Measurements from ENCODE around the gene LZTFL1. TPM values are rescaled to one million over a fixed set of nuclear protein-coding genes. Genes with fewer than 3 reads are reported as not detected.

The LZTFL1 gene
- total RNA-seq, 2 donors from 2014 or later, result 8.6 to 9.1 TPM

DNA sequence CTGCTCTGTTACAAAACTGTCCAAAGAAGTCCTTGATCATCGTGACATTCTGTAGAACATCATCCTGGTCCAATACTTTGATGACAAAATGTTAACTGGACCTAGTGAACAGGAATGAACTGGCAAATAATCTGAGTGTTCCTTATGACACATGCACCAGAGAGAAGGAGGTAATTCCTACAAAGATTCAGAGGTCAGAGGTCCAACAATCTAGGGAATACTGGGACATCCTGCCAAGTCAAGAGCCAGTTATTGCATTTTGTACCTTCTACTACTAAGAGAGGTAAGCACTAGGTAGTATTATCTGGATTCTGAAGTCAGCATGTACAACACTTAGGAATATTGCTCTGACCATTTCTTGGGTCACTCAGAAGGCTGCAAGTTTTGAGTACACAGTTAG is 20.8 kb downstream of the LZTFL1 start:
- ATAC-seq (no peak), DNase-seq (no peak)
- intact Hi-C loops (cut with DNase I), result no loop called here

DNA sequence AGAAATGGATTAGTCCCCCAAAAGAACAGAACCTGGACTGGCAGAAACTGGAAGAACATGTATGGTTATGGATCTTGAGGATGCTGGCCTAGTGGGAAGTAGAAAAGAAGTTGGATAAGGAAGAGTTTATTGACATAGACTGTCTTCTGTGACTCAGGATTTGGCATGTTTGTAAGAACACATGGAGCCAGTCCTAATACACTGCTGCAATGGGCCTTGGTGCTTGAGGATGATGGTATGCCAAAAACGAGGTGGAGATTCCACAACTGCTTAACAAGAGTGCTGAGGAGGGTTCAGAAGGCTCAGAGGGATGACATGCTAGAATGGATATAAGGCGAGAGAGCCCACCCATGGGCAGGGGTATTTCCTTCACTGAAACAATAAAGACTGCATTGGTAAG is 22.4 kb downstream of the LZTFL1 start:
- no peak for DNase-seq
- ATAC-seq, result no peak
- intact Hi-C loops (cut with DNase I), result no loop called here

DNA sequence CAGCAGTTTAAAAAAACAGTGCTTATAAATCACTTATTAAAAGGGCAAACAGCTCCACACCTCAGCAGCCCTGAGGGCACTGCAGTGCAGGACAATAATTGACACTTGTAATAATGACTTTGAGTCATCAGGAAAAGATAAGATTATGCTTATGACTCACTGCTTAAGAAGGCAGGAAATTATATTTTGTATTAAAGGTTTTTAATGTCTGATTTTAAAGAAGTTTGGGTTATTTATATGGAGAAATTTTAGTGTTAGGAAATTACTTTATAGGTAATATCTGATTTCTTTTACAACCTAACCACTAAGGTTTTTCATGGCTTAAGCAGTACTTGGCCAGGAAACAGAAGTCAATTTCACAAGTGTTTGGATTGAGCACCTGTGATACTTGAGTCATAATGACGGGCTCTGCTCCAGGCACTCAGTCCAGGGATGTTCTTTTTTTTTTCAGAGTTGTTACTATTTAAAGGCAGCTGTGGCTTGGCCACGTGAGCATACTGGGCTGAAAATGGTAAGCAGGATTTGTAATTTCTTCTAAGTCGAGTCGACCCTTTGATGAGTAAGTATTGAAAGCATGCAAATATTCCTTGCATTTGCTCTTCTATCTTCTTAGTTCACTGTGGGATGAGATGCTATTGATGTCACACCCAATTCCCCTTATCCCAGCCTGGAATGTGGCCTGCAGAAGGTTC is 23.9 kb downstream of the LZTFL1 start:
- intact Hi-C loops (cut with DNase I), result no loop called here
- peak; percentile 49 to 94 for ATAC-seq

DNA sequence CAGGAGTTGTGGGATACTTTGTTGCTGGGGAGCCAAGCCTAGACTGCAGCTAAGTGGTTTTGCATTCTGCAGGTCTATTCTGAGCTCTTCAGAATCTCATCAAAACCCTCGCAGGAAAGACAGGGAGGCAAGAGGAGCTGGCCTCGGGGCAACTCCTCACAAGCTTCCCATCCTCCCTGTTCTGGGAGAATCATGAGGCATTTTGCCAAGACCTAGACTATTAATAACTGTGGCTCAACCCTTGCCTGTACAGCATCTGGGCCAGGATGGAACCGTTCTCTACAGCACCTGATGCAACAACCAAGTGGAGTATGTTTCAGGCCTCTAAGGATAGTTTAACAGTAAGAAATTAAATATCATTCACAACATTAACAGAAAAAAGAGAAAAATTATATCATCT is 25.4 kb downstream of the LZTFL1 start:
- DNase-seq (no peak), ATAC-seq (peak; percentile 88 to 93)
- intact Hi-C loops (cut with DNase I), result no loop called here

More for the DNA sequence above, 23.9 kb downstream of the LZTFL1 start:
- DNase-seq, result peak; percentile 35

DNA sequence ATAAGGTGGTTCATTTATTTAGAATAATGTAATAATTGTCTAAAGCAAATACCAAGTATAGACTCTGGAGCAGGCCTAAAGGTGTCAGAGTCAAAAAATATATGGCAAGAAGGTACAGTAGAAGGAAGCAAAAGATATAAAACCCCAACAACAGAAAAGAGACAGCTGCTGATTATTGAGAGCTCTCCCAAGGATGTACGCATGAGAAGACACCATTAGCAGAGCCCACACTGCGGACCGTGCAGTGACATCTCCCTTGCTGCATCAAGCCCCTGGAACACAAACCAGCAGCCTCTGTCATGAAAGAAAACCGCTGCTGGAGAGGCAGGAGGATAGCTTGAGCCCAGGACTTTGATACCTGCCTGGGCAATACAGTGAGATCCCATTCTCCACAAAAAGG is 27.6 kb downstream of the LZTFL1 start:
- intact Hi-C loops (cut with DNase I), result no loop called here
- DNase-seq, result no peak
- ATAC-seq, result no peak

DNA sequence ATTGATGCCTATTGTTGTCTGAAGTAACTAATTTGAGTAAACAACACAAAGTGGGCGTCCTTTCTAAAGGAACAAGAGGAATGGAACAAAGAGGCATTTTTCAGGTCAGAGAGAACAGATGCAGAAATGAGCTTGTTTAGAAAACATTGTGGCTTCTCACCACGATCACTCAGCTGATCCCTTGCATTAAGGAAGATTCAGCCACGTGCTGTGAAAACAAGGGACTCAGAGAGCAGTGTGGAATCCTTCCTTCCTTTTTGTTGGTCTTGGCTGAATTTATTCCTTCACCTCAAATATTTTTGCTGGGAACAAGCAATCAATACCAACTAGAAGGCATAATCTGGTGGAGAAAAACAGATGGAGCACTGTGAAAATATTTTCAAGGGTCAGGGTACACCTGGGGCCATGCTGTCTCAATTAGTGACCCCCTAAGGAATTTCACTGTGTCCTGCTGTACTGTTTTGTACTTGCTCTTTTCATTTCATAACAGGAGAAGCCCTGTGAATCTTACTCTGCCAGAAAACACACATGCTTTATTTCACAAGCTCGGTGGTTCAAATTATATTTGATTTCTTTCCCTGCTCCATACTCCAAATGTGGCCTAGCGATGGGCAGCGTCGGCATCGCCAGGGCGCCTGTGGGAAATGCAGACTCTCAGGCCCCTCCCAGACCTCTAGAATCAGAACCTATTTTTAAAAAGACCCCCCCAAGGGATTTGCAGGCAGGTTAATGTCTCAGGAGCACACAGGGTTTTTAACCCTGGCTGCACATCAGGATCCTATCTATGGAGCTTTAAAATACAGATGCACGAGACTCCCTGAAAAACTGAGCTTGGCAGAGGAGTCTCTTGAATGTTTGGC is 34.0 kb downstream of the LZTFL1 start:
- no peak for DNase-seq
- no peak for ATAC-seq
- intact Hi-C loops (cut with DNase I), result no loop called here

DNA sequence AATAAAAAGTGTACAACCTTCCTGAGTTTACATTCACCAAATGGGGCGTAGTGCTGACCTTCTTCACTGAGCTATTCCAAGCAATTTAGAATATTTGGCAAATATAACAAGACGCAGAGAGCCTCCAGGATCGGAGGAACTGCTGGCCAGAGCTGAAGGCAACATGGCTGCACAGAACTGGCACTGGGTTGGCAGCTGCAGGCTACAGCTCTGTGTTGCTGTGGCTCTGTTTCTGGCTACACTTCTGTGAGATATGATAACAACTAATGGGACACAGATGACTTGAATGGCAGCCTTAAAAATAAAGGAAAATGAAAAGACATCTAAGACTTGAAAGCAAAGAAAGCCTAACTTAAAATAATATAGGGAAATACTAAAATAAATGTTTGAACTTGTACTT is 34.8 kb downstream of the LZTFL1 start:
- intact Hi-C loops (cut with DNase I), result no loop called here
- DNase-seq (no peak), ATAC-seq (peak; percentile 47 to 59)

DNA sequence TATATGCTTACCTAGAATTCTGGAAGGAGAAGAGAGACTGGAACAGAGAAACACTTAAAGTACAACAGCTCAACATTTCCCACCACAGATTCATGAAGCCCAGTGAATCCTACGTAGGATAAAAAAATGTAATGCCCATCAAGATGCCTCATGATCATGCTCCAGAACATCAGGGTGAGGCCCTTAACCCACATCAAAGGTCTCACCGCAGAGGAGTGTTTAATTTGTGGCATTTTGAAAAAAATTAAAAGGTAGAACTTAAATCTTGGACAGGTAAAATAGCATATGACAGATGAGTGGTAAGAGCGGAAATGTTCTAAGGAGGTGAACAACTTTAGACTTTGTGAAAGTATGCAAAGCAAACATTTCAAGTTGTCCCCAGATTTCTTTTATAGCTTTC is 35.8 kb downstream of the LZTFL1 start:
- ATAC-seq (no peak), DNase-seq (no peak)
- intact Hi-C loops (cut with DNase I), result no loop called here

DNA sequence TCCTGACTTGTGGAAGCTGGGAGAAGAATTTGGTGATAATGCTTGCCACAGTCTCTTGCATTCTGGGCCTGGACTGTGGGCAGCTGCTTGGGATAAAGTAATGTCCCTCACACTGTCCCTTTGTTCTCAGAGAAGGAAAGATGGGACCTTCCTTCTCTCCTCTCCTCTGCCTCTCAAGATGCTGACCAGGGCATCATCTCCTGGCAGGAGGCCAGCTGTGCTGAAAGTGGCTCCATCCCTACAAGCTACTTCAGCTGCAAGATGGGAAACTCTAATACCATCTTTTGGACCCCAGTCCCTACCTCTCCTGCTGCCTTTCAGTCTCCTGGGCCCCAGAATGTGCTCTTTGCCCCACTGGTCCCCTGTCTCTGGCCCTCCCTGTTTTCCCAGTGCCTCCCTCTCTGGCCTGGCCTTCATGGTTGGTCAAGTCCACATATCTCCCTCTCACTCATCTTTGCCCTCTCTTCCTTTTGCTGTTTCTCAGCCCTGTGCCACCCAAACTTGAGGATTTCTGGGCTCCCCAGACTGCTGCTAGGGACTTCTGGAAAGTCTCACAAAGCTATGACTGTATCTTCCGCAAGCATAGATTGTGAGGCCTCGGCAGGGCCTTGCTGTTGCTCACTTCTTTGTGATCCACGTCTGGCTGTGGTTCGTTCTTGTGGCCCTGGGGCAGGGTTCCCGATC is 38.5 kb downstream of the LZTFL1 start:
- DNase-seq, result no peak
- intact Hi-C loops (cut with DNase I), result no loop called here

DNA sequence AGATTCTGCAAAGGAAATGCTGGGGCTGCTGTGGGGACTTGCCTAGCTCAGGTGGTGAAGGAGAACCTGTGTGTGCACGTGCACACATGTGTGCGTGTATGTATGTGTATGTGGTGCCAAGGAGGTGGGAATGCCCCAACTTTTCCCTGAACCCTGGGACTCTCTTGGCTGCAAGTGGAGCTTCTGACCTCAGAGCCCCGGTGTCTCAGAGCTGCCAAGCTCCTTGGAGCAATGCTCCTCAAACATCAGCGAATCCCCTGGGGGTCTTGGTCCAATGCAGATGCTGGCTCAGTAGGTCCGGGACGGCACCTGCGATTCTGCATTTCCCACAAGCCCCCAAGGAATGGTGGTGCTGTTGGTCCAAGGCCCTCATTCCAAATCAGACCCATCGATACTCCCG is 39.8 kb downstream of the LZTFL1 start:
- intact Hi-C loops (cut with DNase I), result no loop called here
- ATAC-seq (no peak), DNase-seq (no peak)

More for the DNA sequence above, 38.5 kb downstream of the LZTFL1 start:
- ATAC-seq, result no peak

DNA sequence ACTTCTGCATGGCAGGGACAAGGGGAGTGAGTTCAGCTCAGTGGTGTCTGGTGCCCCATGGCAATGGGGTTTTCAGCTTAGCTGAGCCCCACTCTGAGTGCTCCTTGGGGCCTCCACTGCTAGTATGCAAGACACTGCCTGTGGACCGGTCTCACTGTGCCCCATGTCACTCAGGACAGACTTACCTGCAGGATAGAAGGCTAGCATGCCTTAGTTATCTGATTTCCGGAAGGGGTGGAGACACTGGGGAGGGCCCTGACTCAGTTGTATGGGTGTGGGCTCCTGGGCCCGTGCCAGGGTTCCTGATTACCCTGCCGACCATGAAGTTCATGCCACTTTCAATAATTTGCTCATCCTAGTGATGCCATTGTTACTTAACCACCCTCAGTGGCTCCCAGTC is 41.3 kb downstream of the LZTFL1 start:
- DNase-seq, result no peak
- intact Hi-C loops (cut with DNase I), result no loop called here
- ATAC-seq, result no peak

DNA sequence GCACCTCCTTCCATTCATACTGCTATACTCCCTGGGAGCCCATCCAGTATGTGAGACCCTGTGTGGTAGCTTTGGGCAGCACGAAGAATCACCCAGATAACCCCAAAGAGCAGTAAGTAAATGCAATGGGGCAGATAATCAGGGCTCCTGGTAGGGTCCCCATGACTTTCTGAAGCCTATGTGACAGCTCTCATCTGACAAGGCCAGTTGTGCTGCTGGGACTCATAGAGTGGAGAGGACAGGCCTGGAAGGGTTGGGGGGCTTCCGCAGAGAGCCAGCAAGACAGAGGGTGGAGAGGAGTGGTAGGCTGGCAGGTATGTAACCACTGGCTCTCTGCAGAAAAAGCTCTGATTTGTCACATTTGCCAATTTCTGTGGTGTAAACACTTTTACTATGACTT is 42.3 kb downstream of the LZTFL1 start:
- intact Hi-C loops (cut with DNase I), result no loop called here
- ATAC-seq, result no peak

DNA sequence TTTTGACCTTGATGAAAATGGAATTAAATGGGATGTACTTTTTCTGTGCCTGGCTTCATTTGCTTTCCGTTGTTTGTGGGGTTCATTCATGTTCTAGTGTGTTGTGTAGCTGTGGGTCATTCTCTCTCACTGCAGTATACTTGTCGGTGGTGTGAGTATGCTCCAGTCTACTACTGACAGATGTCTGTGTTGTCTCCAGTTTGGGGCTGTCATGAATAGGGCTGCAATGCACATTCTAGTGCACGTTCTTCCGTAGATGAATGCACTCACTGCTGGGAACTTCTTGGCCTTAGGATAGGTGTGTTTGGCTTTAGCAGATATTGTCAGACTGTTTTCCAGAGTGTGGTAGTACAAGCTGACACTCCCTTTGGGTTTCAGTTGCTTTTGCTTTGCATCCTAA is 43.9 kb downstream of the LZTFL1 start:
- DNase-seq (no peak), ATAC-seq (no peak)
- intact Hi-C loops (cut with DNase I), result no loop called here

More for the DNA sequence above, 42.3 kb downstream of the LZTFL1 start:
- no peak for DNase-seq

DNA sequence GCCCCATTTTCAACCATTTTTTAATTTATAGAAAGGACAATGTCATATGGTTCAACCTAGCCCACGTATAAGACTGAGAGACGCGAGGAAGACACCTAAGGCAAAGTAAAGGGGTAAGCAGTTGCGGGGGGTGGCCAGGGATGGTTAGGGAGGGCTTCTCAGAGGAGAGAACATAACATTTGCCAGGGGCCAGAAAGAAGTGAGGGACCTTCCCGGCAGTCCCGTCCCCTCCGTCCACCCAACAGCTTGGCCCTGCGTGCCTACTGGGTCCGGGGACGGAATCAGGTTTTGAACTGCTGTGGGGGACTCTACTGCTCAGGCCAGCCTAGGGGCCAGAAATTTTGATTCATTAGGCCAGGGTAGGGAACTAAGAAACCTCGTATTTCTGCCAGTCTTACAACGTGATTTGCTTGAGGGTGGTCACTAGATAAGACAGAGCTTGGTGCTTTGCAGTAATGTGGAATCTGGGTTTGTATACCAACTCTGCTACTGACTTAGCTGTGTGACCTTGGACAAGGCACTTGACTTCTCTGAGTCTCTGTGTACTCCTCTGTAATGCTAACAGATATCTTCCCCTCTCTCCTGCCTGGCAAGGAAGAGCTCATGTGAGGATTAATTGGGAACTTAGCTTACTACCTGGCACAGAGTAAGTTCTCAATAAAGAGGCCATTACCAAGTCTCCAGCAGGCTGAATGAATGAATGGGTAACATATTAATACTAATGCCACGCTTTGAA is 44.8 kb downstream of the LZTFL1 start:
- no peak for ATAC-seq
- intact Hi-C loops (cut with DNase I), result no loop called here

DNA sequence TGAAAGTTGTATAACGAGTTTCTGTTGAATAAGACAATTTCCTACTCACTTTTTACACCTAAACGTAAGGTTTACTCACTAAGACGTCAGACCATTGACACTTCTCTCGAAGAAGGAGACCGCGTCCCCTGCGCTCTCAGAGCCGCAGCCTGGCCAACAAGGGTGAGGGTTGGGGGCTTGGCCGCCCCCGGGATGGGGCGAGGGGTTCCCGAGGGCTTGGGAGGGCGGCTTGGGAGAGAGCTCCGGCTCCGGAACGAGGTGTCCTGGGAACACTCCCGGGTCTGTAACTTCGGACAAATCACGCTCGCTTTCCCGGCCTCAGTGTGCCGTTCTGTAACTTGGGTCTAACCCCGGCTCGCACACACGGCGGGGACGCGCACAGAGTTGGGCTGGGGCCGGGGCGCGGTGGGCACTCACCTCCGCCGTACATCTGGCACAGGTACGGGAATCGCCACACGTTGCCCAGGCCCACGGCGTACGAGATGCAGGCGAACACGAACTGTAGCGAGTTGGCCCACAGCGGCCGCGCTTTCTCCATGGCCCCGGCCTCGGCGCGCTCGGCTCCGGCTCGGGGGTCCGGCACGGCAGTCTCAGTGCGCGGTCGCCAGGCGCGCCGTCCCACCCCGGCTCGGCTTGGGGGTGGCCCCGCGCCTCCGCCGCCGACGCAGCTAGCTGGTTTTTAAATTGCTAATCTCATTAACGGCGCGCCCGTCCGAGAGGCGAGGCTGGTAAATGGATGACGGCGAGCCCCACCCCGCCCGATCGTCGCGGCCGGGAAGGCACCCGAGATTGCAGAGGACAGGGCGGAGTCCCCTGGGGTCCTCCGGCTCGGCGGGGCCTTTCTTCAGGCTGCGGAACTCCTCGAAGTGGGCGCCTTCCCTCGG is 45.8 kb downstream of the LZTFL1 start, which contains the start of gene SLC6A20:
Gene SLC6A20, minus strand, starts transcription at position 655 of the 884 bp plus-strand sequence. Its CDS starts 117 bp downstream, at position 538.
- intact Hi-C loops (cut with DNase I), result no loop called here
- DNase-seq (no peak), ATAC-seq (peak; percentile 19 to 53)

More for the DNA sequence above, 44.8 kb downstream of the LZTFL1 start:
- no peak for DNase-seq

DNA sequence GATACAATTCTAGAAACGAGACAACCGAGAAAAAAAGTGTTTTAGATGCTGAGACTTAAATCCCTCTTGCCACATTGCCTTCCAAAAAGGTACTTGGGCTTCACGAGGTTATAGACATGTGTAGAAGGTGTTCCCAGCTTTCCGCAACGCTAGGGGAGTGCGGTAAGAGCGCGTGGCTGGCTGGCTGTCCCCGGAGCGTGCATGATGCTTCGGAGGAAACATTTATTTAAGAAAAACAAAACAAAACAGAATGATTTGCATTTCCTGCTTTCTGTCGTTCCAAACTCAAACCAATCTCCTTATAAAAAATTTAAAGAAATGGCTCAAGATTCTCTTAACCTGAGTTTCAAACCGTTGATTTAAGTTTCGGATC is 46.4 kb downstream of the LZTFL1 start:
- intact Hi-C loops (cut with DNase I), result no loop called here
- no peak for ATAC-seq
- DNase-seq, result no peak

DNA sequence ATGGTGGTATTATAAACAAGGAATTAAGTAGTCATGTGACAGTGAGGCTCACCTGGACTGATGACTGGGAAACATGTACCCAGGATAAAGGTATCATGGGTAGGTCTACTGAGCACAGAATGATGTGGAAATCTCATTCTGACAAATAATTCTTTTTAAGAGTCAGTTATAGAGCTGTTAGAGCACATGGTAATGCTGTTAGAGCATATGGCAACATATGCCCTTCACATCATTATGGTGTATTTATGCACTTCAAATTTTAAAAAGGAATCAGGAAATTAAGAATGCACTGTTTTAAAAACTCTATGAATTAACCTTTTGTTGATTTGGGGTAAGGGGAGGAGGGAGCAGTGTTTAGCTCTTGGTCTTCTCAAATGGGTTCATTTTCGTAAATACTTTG is 47.3 kb downstream of the LZTFL1 start:
- no peak for DNase-seq
- intact Hi-C loops (cut with DNase I), result no loop called here
- ATAC-seq, result no peak

DNA sequence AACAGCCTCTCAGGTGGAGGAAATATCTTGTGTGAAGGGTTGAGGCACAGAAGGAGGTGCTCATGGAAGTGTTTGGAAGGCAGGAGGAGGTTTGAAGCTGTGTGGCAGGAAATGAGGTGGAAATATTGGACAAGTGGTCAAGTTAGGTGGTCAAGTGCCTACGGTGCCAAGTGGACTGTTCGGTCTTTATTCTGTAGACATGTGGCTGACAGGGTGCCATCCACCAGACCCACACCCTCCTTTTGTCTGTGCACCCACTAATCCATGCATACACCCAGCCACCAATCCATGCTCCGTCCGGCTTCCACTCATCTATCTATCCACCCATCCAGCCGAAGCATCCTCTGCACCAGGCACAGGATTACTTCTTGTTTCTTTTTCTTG is 47.8 kb downstream of the LZTFL1 start:
- no peak for DNase-seq
- intact Hi-C loops (cut with DNase I), result no loop called here
- ATAC-seq, result no peak
